ENCODE measurements around the gene CDK18.

DNA sequence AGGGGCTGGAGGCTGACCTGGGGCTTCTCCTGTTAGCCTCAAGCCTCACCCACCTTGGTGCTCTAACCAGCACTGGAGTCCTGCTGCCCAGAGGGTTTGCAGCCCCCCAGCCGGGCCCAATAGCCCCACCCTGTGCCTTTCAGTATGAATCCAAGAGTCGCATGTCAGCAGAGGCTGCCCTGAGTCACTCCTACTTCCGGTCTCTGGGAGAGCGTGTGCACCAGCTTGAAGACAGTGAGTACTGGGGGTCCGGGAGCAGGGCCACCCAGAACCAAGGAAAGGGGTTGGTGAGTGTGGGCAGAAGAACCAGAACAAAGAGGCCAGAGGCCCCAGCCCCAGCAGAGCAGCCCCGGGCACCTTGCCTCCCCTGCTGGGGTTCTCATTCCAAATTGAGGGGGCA is 25.6 kb downstream of the CDK18 start:
- TF ChIP-seq, protein P1, sequence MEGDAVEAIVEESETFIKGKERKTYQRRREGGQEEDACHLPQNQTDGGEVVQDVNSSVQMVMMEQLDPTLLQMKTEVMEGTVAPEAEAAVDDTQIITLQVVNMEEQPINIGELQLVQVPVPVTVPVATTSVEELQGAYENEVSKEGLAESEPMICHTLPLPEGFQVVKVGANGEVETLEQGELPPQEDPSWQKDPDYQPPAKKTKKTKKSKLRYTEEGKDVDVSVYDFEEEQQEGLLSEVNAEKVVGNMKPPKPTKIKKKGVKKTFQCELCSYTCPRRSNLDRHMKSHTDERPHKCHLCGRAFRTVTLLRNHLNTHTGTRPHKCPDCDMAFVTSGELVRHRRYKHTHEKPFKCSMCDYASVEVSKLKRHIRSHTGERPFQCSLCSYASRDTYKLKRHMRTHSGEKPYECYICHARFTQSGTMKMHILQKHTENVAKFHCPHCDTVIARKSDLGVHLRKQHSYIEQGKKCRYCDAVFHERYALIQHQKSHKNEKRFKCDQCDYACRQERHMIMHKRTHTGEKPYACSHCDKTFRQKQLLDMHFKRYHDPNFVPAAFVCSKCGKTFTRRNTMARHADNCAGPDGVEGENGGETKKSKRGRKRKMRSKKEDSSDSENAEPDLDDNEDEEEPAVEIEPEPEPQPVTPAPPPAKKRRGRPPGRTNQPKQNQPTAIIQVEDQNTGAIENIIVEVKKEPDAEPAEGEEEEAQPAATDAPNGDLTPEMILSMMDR (IDR thresholded peaks at IDR 0.05): no peak
- TF ChIP-seq POLR2A (IDR thresholded peaks at IDR 0.05): no peak
